NCI-H146 treated with DMSO at 0.1 percent for 48 hours (cell line): Measurements from ENCODE around the gene TREML4.
"Not testable (repeated sequence)": the region's sequence is repeated elsewhere in the genome, so short reads cannot be mapped to it uniquely, and the experiment has no call there.

Experiments used
- DNase-seq: peaks from one replicate; lab custom pipeline; 2025; ENCODE audit not compliant: unreplicated experiment; lab: John Stamatoyannopoulos, UW

Gene TREML4

DNA sequence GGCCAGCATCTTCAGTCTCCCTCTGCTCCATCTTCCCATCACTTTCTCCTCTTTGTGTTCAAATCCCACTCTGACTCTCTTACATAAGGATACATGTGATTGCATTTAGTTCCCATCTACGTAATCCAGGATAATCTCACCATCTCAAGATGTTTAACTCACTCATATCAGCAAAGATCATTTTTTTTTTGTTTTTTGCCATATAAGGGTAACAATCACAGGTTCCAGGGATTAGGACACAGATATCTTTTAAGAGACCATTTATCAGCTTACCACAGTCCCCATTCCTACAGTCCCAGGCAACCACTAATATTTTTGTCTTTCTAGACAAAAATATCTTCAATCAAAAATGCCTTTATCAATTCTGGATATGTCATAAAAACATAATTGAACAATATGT is 24.0 kb upstream of the TREML4 start:
- no peak for DNase-seq

DNA sequence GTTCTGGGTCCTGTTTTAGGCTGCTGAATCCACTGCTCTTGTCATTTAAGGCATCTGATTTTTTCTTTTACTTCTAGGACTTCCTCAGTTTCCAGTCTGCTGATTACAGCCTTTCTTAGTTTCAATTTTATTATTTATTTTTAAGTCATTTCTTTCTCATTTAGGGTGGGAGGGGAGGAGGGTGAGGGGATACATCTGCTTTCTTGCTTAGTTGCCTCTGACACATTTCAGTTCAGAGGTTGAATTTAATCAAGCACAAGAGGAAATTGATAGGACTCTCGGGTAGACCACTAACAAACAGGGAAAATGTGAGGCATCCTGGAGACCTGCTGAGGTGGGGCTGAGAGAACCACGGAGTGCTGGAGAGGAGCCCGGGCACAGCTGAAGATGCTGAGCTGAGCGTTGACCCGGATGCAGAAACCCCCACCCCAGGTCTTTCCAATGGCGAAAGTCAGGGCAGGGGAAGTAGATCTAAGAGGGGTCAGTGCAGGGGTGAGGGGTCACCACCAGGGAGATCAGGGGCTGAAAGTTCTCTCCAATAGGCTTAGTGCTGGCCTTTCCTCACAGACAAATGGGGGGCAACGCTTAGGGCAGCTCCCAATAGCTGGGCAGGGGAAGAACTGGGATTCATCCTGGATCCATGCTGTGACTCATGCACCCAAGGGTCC is 19.6 kb upstream of the TREML4 start:
- no peak for DNase-seq

DNA sequence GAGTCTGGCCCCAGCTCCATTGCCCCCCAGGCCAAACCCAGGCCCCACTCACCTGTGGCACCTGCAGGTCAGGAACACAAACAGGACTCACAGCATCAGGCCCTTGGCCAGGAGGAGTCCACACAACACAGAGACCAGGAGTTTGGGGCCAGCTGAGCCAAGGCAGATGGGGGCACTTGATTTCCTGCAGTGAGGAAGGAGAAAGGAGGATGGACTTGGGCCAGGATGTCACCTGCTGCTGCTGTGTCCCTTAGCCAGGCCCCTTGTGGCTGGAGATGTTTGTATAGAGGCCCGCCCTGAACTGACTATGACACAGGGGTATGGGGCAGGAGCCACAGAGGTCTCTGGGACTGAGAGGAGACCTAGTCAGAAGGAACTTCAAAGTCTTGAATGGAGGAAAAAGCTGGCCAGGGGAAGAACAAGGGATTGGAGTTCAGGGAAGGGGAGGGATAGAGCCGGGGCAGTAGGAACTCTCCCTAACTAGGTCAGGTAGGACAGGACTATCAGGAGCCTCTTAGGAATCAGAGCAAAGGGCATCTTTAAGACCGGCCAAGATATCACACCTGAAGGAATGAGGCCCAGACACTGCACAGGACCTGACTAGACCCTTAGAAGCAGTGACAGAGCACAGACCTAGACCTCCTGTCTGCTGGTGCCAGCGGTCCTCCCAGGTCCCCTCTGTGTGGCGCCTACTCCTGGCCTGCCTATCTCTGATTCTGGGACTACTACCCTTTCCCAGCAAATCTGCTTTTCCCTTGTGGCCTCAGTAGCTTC is 18.4 kb upstream of the TREML4 start:
- no peak for DNase-seq

DNA sequence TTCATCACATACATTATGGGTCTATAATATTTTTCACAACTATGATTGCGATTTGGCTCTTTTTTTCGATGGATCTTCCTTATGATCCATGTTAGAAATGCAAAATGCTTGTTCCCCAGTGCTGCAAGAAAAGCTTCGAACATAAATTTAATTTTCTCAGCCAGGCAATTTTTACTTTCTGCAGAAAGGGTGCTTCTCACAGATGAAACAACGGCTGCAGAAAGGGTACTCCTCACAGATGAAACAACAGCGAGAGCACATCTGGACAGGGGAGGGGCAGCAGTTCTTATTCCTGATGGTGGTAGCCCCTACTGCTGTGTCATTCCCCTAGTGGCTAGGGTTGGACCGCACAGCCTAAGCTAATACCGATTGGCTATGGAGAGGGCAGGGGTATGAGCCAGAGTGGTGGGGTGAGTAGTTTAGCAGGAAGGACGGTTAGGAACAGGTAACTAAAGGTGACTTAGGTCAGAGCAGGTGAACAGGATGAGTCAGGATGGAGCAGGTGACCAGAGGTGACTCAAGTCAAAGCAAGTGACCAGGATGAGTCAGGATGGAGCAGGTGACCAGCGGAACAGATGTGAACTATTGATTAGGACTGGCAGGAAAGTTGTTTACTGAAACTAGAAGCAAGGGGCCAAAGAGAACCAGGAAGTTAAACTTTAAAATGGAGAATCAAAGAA is 13.4 kb upstream of the TREML4 start:
- no peak for DNase-seq

DNA sequence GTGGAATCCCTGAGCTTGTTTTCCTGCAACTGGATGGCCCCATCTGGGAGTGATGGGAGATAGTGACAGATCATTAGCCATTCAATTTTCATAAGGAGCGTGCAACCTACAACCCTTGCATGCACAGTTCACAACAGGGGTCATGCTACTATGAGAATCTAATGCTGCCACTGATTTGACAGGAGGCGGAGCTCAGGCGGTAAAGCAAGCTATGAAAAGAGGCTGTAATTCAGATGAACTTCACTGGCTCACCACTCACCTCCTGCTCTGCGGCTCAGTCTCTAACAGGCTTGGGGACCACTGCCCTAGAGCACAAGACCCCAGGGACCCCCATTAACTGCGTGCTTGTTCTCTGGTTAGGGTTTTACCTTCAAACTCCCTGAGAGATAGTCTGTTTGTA is 12.4 kb upstream of the TREML4 start:
- no peak for DNase-seq

DNA sequence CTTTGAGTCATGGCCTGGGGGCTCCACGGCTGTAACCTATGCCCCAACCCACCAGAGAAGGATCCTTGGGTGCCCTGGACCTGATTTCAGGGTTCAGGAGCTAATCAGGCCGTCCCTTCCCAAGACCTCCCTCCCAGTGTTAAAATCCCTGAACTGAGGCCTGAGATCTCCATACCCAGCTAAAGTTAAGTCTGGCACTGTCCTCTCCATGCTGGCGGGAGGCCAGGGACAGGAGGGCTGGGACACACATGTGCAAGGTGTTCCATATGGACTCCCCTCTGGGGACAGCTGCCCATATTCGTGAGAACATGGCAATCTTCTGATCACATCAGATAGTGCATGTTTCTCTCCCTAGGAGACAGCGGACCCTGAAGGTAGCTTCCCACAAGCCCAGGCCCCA is 11.5 kb upstream of the TREML4 start:
- DNase-seq, result no peak

DNA sequence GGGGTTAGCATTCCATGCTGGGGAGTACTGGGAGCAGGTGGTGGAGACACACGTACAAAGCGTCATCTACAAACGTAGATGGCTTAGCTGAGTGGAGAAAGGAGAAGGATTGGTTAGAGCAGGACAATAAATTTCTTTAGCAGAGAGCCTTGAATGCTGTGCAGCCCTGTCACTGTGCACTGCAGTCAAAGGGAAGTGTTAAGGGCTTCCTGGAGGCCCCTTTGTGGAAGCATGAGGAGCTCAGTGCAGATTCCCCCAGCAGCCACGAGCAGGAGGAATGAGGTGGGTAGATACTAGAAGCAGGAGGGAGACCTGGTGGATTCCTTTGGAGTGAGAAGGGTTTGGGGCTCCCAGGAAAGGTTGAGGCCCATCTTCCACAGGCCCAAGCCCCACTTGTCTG is 6.1 kb upstream of the TREML4 start:
- no peak for DNase-seq

DNA sequence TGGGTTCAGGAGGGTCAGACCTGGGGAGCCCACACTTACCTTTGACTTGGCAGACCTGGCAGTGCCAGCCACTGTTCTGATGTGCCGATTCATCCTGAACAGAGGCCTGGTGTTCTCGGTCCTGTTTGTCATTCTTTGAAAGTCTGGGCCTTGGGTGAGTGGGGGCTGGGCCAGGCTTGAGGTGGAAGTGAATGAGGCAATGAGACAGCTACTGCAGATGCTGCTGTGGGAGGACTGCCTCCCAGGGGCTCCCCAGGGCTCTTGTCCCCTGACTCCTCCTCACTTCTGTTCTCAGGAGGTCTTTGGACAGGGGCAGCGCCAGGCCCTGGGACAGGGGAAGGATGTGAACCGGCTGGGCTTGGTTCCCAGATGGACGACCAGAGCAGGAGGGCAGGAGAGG is 5.6 kb upstream of the TREML4 start:
- DNase-seq, result no peak

DNA sequence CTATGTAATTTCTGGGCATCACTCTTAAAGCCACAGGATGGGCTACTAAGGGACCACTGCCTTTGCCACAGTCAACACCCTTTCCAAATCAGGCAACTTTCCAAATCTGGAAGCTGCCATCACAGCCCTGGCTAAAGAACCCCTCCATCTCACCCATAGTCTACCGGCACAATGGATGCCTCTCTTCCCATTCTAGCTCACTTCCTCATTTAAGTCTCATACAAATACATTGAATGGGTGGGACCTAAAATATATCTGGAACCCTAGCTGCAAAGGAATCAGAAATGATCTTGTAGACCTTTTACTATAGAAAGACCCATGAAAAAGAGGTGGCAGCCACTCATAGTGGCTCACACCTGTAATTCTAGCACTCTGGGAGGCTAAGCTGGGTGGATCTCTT is 3.3 kb upstream of the TREML4 start:
- no peak for DNase-seq

DNA sequence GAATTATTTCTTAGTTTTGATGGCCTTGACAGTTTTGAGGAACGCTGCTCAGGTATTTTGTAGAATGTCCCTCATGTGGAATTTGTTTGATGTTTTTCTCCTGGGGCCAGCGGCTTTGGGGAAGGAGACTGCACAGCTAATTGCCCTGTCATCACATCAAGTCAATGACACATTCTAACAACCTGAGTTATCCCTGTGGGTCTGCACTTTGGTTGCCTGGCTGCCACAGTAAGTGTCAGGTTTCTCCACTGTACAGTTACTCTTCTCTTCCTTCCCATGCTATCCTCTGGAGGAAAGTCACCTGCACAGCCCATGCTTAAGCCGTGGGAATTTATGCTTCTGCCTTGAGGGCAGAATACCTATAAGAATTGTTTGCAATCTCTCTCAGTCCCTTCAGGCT is 1.4 kb upstream of the TREML4 start:
- peak; percentile 40 for DNase-seq

DNA sequence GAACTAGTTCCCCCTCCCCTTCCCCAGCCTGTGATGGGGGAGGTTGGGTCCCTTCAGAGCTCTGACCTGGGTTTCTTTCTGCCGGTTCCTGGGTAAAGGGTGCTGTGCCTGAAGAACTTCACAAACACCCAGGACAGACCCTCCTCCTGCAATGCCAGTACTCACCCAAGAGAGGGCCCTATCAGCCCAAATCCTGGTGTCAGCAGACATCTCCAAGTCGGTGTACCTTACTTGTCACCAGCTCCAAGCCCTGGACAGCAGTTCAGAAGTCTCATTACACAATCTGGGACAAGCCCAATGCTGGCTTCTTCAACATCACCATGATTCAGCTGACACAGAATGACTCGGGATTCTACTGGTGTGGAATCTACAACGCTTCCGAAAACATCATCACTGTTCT is 467 bp downstream of the TREML4 start:
- no peak for DNase-seq

DNA sequence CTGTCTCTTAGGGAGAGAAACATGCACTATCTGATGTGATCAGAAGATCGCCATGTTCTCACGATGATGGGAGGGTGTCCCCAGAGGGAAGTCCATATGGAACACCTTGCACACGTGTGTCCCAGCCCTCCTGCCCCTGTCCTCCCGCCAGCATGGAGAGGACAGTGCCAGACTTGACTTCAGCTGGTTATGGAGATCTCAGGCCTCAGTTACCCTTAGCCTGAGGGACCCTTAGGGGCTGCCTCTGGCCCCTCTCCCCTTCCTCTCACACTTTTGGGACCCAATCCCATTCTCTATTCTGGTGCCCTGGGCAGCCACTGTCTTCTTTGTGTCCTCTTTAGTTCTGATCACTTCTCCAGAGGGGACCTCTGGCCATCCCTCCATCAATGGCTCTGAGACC is 1.6 kb downstream of the TREML4 start:
- DNase-seq, result no peak

DNA sequence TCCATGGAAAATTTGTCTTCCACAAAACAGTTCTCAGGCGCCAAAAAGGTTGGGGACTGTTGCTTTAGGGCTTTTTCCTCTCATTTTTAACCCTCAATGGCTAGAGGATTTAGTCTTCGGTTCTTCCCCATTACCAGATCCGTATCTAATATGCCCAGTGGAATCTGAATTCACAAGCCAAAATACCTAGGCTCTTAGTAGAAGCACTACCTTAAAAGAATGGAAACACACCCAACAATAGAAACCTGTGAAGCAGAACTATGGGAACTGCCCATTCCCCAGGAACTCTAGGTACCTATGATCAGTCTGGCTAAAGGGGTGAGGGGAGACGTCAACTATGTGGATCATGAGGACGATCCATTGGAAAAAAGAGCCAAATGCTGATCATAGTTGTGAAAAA is 3.1 kb downstream of the TREML4 start:
- DNase-seq, result no peak

DNA sequence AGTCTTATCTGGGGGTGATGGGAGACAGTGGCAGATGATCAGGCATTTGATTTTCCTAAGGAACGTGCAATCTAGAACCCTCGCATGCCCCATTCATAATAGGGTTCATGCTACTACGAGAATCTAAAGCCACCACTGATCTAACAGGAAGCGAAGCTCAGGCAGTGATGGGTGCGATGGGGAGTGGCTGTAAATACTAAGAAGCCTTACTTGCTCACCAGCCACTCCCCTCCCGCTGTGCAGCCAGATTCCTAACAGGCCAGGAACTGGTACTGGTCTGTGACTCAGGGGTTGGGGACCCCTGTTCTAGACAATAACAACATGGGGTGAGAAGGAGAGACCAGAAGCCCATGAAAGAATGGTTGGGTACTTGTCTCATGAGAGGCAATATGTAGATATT is 4.5 kb downstream of the TREML4 start:
- no peak for DNase-seq

DNA sequence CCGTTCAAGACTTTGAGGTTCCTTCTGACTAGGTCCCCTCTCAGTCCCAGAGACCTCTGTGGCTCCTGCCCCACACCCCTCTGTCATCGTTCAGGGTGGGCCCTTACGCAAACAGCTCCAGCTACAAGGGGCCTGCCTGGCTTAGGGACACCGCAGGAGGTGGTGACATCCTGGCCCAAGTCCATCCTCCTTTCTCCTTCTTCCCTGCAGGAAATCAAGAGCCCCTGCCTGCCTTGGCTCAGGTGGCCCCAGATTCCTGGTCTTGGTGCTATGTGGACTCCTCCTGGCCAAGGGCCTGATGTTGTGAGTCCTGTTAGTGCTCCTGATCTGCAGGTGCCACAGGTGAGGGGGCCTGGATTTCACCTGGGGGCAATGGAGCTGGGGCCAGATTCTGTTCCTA is 8.1 kb downstream of the TREML4 start:
- no peak for DNase-seq

DNA sequence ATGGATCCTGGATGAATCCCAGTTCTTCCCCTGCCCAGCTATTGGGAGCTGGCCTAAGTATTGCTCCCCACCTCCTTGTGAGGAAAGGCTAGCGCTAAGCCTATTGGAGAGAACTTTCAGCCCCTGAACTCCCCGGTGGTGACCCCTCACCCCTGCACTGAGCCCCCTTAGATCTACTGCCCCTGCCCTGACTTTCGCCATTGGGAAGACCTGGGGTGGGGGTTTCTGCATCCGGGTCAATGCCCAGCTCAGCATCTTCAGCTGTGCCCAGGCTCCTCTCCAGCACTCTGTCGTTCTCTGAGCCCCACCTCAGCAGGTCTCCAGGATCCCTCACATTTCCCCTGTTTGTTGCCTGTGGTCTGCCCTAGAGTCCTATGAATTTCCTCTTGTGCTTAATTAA is 9.0 kb downstream of the TREML4 start:
- no peak for DNase-seq

DNA sequence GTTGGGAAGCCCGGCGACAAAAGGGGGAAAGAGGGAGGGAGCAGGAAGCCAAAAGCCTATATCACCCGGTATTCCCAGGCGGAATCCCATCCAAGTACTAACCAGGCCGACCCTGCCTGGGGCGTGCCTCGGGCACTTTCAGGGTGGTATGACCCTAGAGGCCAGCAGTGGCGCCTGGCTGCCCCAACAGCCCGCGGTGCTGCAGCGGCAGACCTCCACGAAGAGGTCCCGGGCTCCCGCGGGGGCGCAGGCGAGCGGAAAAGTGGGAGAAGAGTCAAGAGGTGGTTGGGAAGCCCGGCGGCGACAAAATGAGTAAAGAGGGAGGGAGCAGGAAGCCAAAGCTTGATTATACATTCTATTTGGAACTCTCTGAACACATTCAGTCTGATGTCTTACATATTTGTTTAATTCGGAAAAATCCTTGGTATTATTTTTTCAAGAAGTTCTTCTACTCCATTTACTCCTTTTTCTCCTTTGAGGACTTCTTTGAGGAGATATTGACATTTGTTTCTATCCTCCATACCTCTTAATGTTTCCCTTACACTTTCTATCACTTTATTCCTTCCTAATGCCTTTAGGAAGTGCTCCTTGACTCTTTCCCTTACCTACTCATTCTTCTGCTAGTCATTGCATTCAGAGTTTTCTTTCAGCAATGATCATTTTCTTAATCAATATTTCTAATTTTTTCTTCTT is 11.5 kb downstream of the TREML4 start:
- DNase-seq, result no peak

DNA sequence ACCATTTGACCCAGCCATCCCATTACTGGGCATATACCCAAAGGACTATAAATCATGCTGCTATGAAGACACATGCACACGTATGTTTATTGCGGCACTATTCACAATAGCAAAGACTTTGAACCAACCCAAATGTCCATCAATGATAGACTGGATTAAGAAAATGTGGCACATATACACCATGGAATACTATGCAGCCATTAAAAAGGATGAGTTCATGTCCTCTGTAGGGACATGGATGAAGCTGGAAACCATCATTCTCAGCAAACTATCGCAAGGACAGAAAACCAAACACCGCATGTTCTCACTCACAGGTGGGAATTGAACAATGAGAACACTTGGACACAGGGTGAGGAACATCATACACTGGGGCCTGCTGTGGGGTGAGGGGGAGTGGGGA is 18.4 kb downstream of the TREML4 start:
- not testable (repeated sequence) for DNase-seq

DNA sequence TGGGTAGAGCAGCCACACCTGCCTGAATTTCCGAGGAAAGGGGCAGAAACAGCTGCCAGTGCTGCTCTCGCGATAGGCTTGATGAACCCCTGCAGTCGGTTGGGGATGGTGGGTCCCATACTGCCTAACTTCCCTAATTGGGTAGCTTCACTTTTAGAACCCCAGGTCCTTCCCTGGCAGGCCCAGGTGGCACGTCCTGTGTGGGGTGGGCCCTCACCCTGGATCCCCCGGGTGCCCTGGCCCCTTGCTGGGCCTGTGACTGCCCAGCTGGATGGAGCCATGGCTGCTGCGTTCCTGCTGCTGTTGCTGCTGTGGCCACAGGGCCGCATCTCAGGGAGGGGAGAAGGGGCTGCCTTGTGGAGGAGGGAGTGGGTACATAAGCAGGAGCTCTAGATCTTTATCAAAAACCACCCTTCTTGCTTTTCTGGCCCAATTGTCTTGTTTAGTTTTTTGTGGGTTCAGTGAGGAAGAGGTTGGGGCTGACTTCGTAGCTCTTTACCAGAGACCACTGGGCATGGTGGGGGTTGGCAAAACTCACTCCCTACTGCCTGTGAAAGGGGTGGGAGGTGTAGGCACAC is 19.2 kb downstream of the TREML4 start:
- no peak for DNase-seq

DNA sequence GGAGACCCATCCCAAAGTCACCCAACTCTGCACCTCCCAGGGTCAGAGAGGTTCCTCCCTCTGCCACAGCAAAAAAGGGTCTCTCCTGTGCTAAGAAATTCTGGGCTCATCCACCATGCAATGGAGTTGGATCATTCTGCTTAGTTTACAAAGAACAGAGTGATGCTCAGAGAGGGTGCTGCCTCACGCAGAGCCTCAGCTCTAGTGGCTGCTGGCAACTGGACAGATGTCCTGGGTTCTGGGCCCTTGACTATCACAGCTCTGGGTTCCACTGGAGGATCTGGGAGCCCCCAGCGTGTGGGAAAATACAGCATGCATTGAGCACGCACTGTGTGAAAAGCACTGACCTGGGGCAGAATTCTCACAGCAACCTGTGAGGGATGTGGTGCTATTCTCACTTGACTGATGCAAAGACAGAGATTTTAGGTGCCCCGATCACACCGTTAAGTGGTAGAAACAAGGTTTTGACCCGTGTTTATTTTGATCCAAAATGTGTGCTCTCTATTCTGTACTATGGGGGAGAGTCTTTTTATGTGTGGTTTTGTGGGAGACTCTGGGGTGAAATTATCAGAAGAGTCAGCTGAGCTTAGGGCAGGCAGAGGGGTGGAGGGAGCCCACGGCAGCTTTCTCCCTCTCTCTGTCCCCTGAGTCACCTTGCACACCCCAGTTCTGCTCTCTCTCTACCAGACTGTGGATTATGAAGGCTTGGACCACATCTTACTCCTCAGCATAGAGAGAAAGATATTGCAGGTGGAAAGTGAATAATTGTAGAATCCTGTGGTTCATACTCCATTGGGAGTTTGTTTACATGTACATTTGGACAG is 19.9 kb downstream of the TREML4 start:
- DNase-seq, result no peak
